HepG2 (cell line): ENCODE results near the gene XXYLT1. TPM values are rescaled to one million over a fixed set of nuclear protein-coding genes. Genes with fewer than 3 reads are reported as not detected.

Experiments
- ATF6 ChIP-seq: sonication (generic); formaldehyde crosslinking; conservative IDR thresholded peaks from 2 replicates; pipeline ENCODE4 v1.4.0; 2020; ENCODE audit warnings: missing genetic modification reagents
- FOXC1 ChIP-seq: sonication (generic); formaldehyde crosslinking; IDR thresholded peaks from 2 replicates; pipeline ENCODE4 v1.8.0; 2022; ENCODE audit warnings: mild to moderate bottlenecking, missing genetic modification reagents, borderline replicate concordance
- GZF1 ChIP-seq: sonication (generic); formaldehyde crosslinking; IDR thresholded peaks from 2 replicates; pipeline ENCODE4 v1.5.1; 2020; ENCODE audit warnings: mild to moderate bottlenecking, missing genetic modification reagents
- HDAC1 ChIP-seq: sonication (generic); formaldehyde crosslinking; IDR thresholded peaks from 2 replicates; pipeline ENCODE4 v1.5.1; 2020; ENCODE audit warnings: mild to moderate bottlenecking, missing genetic modification reagents
- HMG20B ChIP-seq: conservative IDR thresholded peaks from 2 replicates; pipeline ENCODE4 v1.6.1; 2016; ENCODE audit warnings: missing genetic modification reagents, missing compliant biosample characterization
- MTA3 ChIP-seq: sonication (generic); formaldehyde crosslinking; IDR thresholded peaks from 2 replicates; pipeline ENCODE4 v1.4.0; 2020; ENCODE audit warnings: missing genetic modification reagents
- MXI1 ChIP-seq: IDR thresholded peaks from 3 replicates; pipeline ENCODE4 v1.6.1; 2012; ENCODE audit warnings: low read depth, low read length, inconsistent platforms, borderline replicate concordance
- MZF1 ChIP-seq: sonication (generic); formaldehyde crosslinking; IDR thresholded peaks from 2 replicates; pipeline ENCODE4 v1.8.1; 2023; ENCODE audit warnings: mild to moderate bottlenecking, missing genetic modification reagents, borderline replicate concordance
- RBM22 ChIP-seq: fragments of 200-400 bp; formaldehyde crosslinking; optimal IDR thresholded peaks from 2 replicates; pipeline ENCODE3; 2017; ENCODE audit warnings: mild to moderate bottlenecking, low read length, moderate library complexity
- RFX5 ChIP-seq: IDR thresholded peaks from 2 replicates; pipeline ENCODE4 v1.6.1; 2011; ENCODE audit warnings: low read depth, low read length, improper control_type of control experiment
- SMAD9 ChIP-seq: sonication (generic); formaldehyde crosslinking; IDR thresholded peaks from 2 replicates; pipeline ENCODE4 v1.5.1; 2020; ENCODE audit warnings: mild to moderate bottlenecking, missing genetic modification reagents
- TEAD3 ChIP-seq: optimal IDR thresholded peaks from 2 replicates; pipeline ENCODE3; 2016; ENCODE audit warnings: borderline replicate concordance
- ZBTB38 ChIP-seq: sonication (generic); formaldehyde crosslinking; IDR thresholded peaks from 2 replicates; pipeline ENCODE4 v1.5.1; 2020; ENCODE audit warnings: mild to moderate bottlenecking, missing genetic modification reagents
- ZFAT ChIP-seq: sonication (generic); formaldehyde crosslinking; conservative IDR thresholded peaks from 2 replicates; pipeline ENCODE4 v1.8.1; 2023; ENCODE audit warnings: missing genetic modification reagents, inconsistent platforms
- ZFP1 ChIP-seq: IDR thresholded peaks from 2 replicates; pipeline ENCODE4 v1.6.1; 2016
- ZFP62 ChIP-seq: sonication (generic); formaldehyde crosslinking; IDR thresholded peaks from 2 replicates; pipeline ENCODE4 v1.4.0; 2020; ENCODE audit warnings: missing genetic modification reagents
- ZIK1 ChIP-seq: sonication (generic); formaldehyde crosslinking; IDR thresholded peaks from 2 replicates; pipeline ENCODE4 v1.5.0; 2020; ENCODE audit warnings: mild to moderate bottlenecking, low read depth, missing genetic modification reagents, borderline replicate concordance
- ZNF121 ChIP-seq: sonication (generic); formaldehyde crosslinking; IDR thresholded peaks from 2 replicates; pipeline ENCODE4 v1.5.0; 2020; ENCODE audit warnings: mild to moderate bottlenecking, missing genetic modification reagents
- ZNF20 ChIP-seq: sonication (generic); formaldehyde crosslinking; IDR thresholded peaks from 2 replicates; pipeline ENCODE4 v1.4.0; 2020; ENCODE audit warnings: mild to moderate bottlenecking, moderate library complexity, missing genetic modification reagents
- ZNF33B ChIP-seq: sonication (generic); formaldehyde crosslinking; IDR thresholded peaks from 2 replicates; pipeline ENCODE4 v1.5.1; 2020; ENCODE audit warnings: mild to moderate bottlenecking, missing genetic modification reagents
- ZNF34 ChIP-seq: sonication (generic); formaldehyde crosslinking; IDR thresholded peaks from 2 replicates; pipeline ENCODE4 v1.4.0; 2020; ENCODE audit warnings: mild to moderate bottlenecking, missing genetic modification reagents, borderline replicate concordance
- ZNF382 ChIP-seq: sonication (generic); formaldehyde crosslinking; IDR thresholded peaks from 2 replicates; pipeline ENCODE4 v1.5.0; 2020; ENCODE audit warnings: missing genetic modification reagents, mild to moderate bottlenecking, borderline replicate concordance
- ZNF414 ChIP-seq: sonication (generic); formaldehyde crosslinking; IDR thresholded peaks from 2 replicates; pipeline ENCODE4 v1.5.0; 2020; ENCODE audit warnings: missing genetic modification reagents
- ZNF660 ChIP-seq: sonication (generic); formaldehyde crosslinking; IDR thresholded peaks from 2 replicates; pipeline ENCODE4 v1.5.1; 2020; ENCODE audit warnings: mild to moderate bottlenecking, low read depth, missing genetic modification reagents, borderline replicate concordance
- ZNF747 ChIP-seq: sonication (generic); formaldehyde crosslinking; IDR thresholded peaks from 2 replicates; pipeline ENCODE4 v1.8.1; 2023; ENCODE audit warnings: missing genetic modification reagents, mild to moderate bottlenecking, borderline replicate concordance
- ZNF775 ChIP-seq: sonication (generic); formaldehyde crosslinking; IDR thresholded peaks from 2 replicates; pipeline ENCODE4 v1.4.0; 2020; ENCODE audit warnings: missing genetic modification reagents, mild to moderate bottlenecking, moderate library complexity, borderline replicate concordance
- ZNF850 ChIP-seq: sonication (generic); formaldehyde crosslinking; conservative IDR thresholded peaks from 2 replicates; pipeline ENCODE4 v1.9.0; 2021; ENCODE audit warnings: mild to moderate bottlenecking, missing genetic modification reagents
- ZSCAN12 ChIP-seq: sonication (generic); formaldehyde crosslinking; IDR thresholded peaks from 2 replicates; pipeline ENCODE4 v1.9.0; 2021; ENCODE audit warnings: mild to moderate bottlenecking, missing genetic modification reagents
- ZSCAN5A ChIP-seq: sonication (generic); formaldehyde crosslinking; IDR thresholded peaks from 2 replicates; pipeline ENCODE4 v1.8.0; 2022; ENCODE audit warnings: mild to moderate bottlenecking, missing genetic modification reagents, borderline replicate concordance
- polyA plus RNA-seq, 8 experiments: library from polyadenylated mRNA; depleted of rRNA in 3 of 8; stranded (reverse) in 7 of 8; unstranded in 1 of 8; fragments of >200 nt; fragmentation: Illumina TruSeq in 4 of 8; extraction: Trizol in 4 of 8; gene quantifications; 2 replicates each; pipeline versions ENCODE4 v1.2.1 to v1.2.3, GENCODE V29; 2011 to 2016; ENCODE audit warnings: low read depth in 4 of 8, missing spikeins in 1 of 8, mixed read lengths in 1 of 8; ENCODE audit not compliant: insufficient read depth in 1 of 8
- total RNA-seq, 5 experiments: library from RNA; depleted of rRNA; stranded (reverse); fragments of >200 nt; fragmentation: Illumina TruSeq; extraction: Trizol; gene quantifications; 2 replicates each; pipeline ENCODE4 v1.2.3, GENCODE V29; 2016; ENCODE audit warnings: low read depth in 1 of 5

XXYLT1 gene
- total and polyA plus RNA-seq, 2 of the 13 experiments (the other 11 are each of a cell fraction or from before 2014, with no cell fraction given): 17.7 to 19.0 TPM

GRCh38 chr3:195160257-195160898 lies 110.6 kb downstream of the XXYLT1 start (continued):
- no peak for TF ChIP-seq ZSCAN5A (CRISPR knock-in tag)
- TF ChIP-seq ZNF775: no peak
- TF ChIP-seq ZNF414 (CRISPR knock-in tag): no peak
- no peak for TF ChIP-seq MXI1
- TF ChIP-seq ZNF660 (CRISPR knock-in tag): no peak
- no peak; the same call in 1 of the 2 replicates for TF ChIP-seq FOXC1
- TF ChIP-seq ZFAT (CRISPR knock-in tag): no peak
- TF ChIP-seq HMG20B (CRISPR knock-in tag): peak; percentile 81
- no peak for TF ChIP-seq ZFP1
- no peak for TF ChIP-seq ZNF33B (CRISPR knock-in tag)
- TF ChIP-seq GZF1: no peak
- no peak; the same call in 1 of the 2 replicates for TF ChIP-seq SMAD9
- TF ChIP-seq RBM22: no peak
- TF ChIP-seq ZNF20: no peak
- no peak for TF ChIP-seq ZNF121 (CRISPR knock-in tag)
- no peak for TF ChIP-seq ZNF382 (CRISPR knock-in tag)
- TF ChIP-seq ZFP62 (CRISPR knock-in tag): no peak
- TF ChIP-seq ZSCAN12 (CRISPR knock-in tag): 0 out of 2 replicates have a peak, but pooled peaks have one; percentile 59
- TF ChIP-seq ZIK1 (CRISPR knock-in tag): no peak; the same call in 1 of the 2 replicates
- no peak for TF ChIP-seq MTA3 (CRISPR knock-in tag)
- TF ChIP-seq TEAD3 (CRISPR knock-in tag): peak; percentile 91
- TF ChIP-seq ZNF34 (CRISPR knock-in tag): no peak
- TF ChIP-seq ZNF747: peak; percentile 20; the same call in 1 of the 2 replicates
- peak; percentile 89 for TF ChIP-seq ZBTB38 (CRISPR knock-in tag)
- peak; percentile 49; the same call in 1 of the 2 replicates for TF ChIP-seq HDAC1 (CRISPR knock-in tag)
- no peak for TF ChIP-seq ATF6
- TF ChIP-seq ZNF850: no peak
- TF ChIP-seq RFX5: no peak
- no peak for TF ChIP-seq MZF1 (CRISPR knock-in tag)
